ENCODE results near the gene ABCD3.

ABCD3 gene

GRCh38 chr1:94384485-94385265, 33.5 kb upstream of the ABCD3 start:
- CTCF ChIA-PET = interaction anchor here (0.7 kb wide), 2 partner anchors 9 to 32 kb away, joined by 3 to 4 read pairs; no protein-coding TSS in a partner anchor
- TF ChIP-seq ELF4 (IDR thresholded peaks at IDR 0.05) (no peak), FOXK2 (IDR thresholded peaks at IDR 0.05) (no peak), CTBP1 (IDR thresholded peaks at IDR 0.05; ENCODE audit: borderline replicate concordance) (no peak), L3MBTL2 (conservative IDR thresholded peaks at IDR 0.05) (no peak), FOXA1 (IDR thresholded peaks at IDR 0.05) (no peak), NFRKB (IDR thresholded peaks at IDR 0.05) (no peak), ARNT (IDR thresholded peaks at IDR 0.05) (no peak), SP1 (IDR thresholded peaks at IDR 0.05) (no peak), LEF1 (IDR thresholded peaks at IDR 0.05; ENCODE audit: borderline replicate concordance) (no peak), TARDBP (IDR thresholded peaks at IDR 0.05) (no peak), FOXM1 (IDR thresholded peaks at IDR 0.05; ENCODE audit: borderline replicate concordance) (no peak), ZNF384 (IDR thresholded peaks at IDR 0.05) (no peak), SUZ12 (IDR thresholded peaks at IDR 0.05) (no peak)
- DNase-seq (ENCODE audit: extremely low spot score) = no peak
- POLR2A ChIA-PET = no interaction called here

DNA sequence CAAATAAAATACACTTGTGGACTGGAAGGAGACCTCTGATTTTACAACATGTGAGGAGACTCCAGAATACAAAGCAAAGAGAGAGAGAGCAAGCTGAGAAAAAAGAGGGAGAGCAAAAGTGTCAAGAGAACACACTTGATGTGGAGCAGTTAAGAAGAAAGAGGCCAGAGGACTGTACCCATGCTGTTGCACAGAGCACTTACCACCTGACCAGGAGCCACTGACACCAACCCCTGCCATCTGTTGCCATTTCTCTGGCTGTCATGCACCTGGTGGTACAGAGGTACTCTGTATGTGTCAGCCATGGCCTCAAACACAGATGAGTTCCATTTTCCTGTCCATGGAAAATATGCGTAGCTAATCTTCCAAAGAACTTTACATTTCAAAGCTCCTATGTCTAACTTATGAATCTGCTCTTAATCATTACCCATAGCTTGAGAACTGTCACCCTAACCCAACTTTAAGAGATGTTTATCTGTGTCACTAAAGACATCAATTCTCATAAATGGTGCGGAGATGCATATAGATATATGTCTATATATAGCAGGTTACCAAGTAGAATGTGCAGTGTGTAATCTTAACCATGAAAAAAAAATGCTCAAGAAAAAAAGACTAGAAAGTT, 32.8 kb upstream of the ABCD3 start:
- DNase-seq (ENCODE audit: extremely low spot score) = no peak
- TF ChIP-seq ARNT (IDR thresholded peaks at IDR 0.05) = no peak
- no peak for TF ChIP-seq BHLHE40 (IDR thresholded peaks at IDR 0.05; ENCODE audit: borderline replicate concordance)
- no peak for TF ChIP-seq CTBP1 (IDR thresholded peaks at IDR 0.05; ENCODE audit: borderline replicate concordance)
- TF ChIP-seq FOXK2 (IDR thresholded peaks at IDR 0.05) = no peak
- TF ChIP-seq ELF4 (IDR thresholded peaks at IDR 0.05) = no peak
- TF ChIP-seq FOXM1 (IDR thresholded peaks at IDR 0.05; ENCODE audit: borderline replicate concordance) = no peak
- ChIA-PET CTCF (no interaction called here), POLR2A (no interaction called here)

DNA sequence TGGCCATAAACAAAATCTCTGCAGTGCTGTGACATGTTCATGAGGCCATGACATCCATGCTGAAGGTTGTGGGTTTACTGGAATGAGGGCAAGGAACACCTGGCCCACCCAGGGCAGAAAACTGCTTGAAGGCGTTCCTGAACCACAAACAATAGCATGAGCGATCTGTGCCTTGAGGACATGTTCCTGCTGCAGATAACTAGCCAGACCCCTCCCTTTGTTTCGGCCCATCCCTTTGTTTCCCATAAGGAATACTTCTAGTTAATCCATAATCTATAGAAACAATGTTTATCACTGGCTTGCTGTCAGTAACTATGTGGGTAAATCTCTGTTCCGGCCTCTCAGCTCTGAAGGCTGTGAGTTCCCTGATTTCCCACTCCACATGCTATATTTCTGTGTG, 28.9 kb upstream of the ABCD3 start:
- ChIA-PET CTCF (no interaction called here), POLR2A (no interaction called here)
- DNase-seq (ENCODE audit: extremely low spot score) = no peak
- TF ChIP-seq FOXK2 (IDR thresholded peaks at IDR 0.05) (no peak), TARDBP (IDR thresholded peaks at IDR 0.05) (no peak), CTBP1 (IDR thresholded peaks at IDR 0.05; ENCODE audit: borderline replicate concordance) (no peak), HDGF (IDR thresholded peaks at IDR 0.05; ENCODE audit: borderline replicate concordance) (no peak), BHLHE40 (IDR thresholded peaks at IDR 0.05; ENCODE audit: borderline replicate concordance) (no peak), ZNF384 (IDR thresholded peaks at IDR 0.05) (no peak), PKNOX1 (IDR thresholded peaks at IDR 0.05) (no peak), LEF1 (IDR thresholded peaks at IDR 0.05; ENCODE audit: borderline replicate concordance) (no peak), FOXA1 (IDR thresholded peaks at IDR 0.05) (no peak), ELF4 (IDR thresholded peaks at IDR 0.05) (no peak), NFRKB (IDR thresholded peaks at IDR 0.05) (no peak)

- TF ChIP-seq PKNOX1 (IDR thresholded peaks at IDR 0.05) (no peak), ARNT (IDR thresholded peaks at IDR 0.05) (no peak), FOXK2 (IDR thresholded peaks at IDR 0.05) (no peak), FOXM1 (IDR thresholded peaks at IDR 0.05; ENCODE audit: borderline replicate concordance) (no peak), L3MBTL2 (conservative IDR thresholded peaks at IDR 0.05) (no peak), SUZ12 (IDR thresholded peaks at IDR 0.05) (no peak), ELF4 (IDR thresholded peaks at IDR 0.05) (no peak), ZNF384 (IDR thresholded peaks at IDR 0.05) (no peak), BHLHE40 (IDR thresholded peaks at IDR 0.05; ENCODE audit: borderline replicate concordance) (no peak), NFRKB (IDR thresholded peaks at IDR 0.05) (no peak), HDGF (IDR thresholded peaks at IDR 0.05; ENCODE audit: borderline replicate concordance) (no peak)
- POLR2A ChIA-PET = no interaction called here
- CTCF ChIA-PET = no interaction called here
Measured at GRCh38 chr1:94394247-94394646, 23.9 kb upstream of the ABCD3 start.

DNA sequence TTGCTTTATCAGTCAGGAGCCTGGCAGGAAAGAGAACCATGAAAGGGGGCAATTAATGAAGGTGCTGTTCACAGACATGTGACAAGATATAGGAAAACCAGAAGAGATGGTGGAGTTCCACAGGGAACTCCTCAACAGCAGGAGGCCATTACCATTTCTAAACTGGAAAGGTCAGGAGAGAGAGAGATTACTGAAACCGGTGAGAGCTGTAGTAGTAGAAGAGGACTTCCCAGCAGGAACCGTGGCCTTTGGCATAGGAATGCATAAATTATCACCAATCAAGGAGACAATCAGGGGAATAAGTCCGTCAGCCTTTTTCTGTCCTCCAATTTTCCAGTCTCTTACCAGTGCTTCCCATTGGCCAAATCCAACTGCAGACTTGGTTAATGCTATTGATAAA, 23.0 kb upstream of the ABCD3 start:
- POLR2A ChIA-PET = interaction anchor here (2.1 kb wide), 1 partner anchor 23 kb away, joined by 11 read pairs; the partner anchor contains the start of gene ABCD3
- DNase-seq (ENCODE audit: extremely low spot score) = no peak
- TF ChIP-seq ZNF384 (IDR thresholded peaks at IDR 0.05) = no peak
- TF ChIP-seq NFRKB (IDR thresholded peaks at IDR 0.05) = no peak
- TF ChIP-seq CTBP1 (IDR thresholded peaks at IDR 0.05; ENCODE audit: borderline replicate concordance) = no peak
- no peak for TF ChIP-seq FOXM1 (IDR thresholded peaks at IDR 0.05; ENCODE audit: borderline replicate concordance)
- TF ChIP-seq ARNT (IDR thresholded peaks at IDR 0.05) = no peak
- CTCF ChIA-PET = no interaction called here

More at GRCh38 chr1:94394247-94394646, 23.9 kb upstream of the ABCD3 start:
- no peak for DNase-seq (ENCODE audit: extremely low spot score)

DNA sequence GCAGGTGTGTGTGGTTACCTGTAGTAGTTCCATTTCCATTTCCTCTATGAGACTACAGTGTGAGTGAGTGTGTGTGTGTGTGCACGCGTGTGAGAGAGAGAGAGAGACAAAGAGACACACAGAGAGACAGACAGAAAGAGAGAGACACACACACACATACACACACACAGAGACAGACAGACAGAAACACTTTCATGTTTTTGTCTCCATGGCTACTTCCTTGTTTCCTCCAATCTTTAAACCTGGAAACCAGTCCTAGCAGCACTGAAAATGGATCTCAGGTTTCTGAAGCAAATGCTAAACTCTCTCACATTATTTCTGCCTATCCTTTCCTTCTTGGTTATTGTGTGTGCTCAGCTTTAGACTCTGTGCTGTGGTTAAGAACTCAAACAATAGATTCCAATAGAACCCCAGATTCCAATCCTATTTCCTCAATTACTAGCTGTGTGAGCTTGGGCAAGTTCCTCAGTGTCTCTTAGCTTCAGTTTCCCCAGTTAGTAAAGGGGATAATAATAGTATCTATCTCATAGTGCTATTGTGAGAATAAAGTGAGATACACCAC, 22.4 kb upstream of the ABCD3 start:
- POLR2A ChIA-PET = interaction anchor here (2.1 kb wide), 1 partner anchor 22 kb away, joined by 11 read pairs; the partner anchor contains the start of gene ABCD3
- CTCF ChIA-PET = interaction anchor here (0.9 to 1.9 kb wide), 4 partner anchors 8 to 356 kb away, joined by 3 to 12 read pairs (median 4); no protein-coding TSS in a partner anchor
- no peak for TF ChIP-seq FOXK2 (IDR thresholded peaks at IDR 0.05)
- no peak for TF ChIP-seq NFRKB (IDR thresholded peaks at IDR 0.05)
- TF ChIP-seq TARDBP (IDR thresholded peaks at IDR 0.05) = no peak
- TF ChIP-seq FOXA1 (IDR thresholded peaks at IDR 0.05) = no peak
- no peak for TF ChIP-seq CTBP1 (IDR thresholded peaks at IDR 0.05; ENCODE audit: borderline replicate concordance)
- no peak for TF ChIP-seq SUZ12 (IDR thresholded peaks at IDR 0.05)
- TF ChIP-seq SP1 (IDR thresholded peaks at IDR 0.05) = no peak
- no peak for TF ChIP-seq ELF4 (IDR thresholded peaks at IDR 0.05)
- no peak for TF ChIP-seq LEF1 (IDR thresholded peaks at IDR 0.05; ENCODE audit: borderline replicate concordance)
- TF ChIP-seq PKNOX1 (IDR thresholded peaks at IDR 0.05) = no peak
- TF ChIP-seq ZNF384 (IDR thresholded peaks at IDR 0.05) = no peak
- TF ChIP-seq L3MBTL2 (conservative IDR thresholded peaks at IDR 0.05) = no peak
- TF ChIP-seq BHLHE40 (IDR thresholded peaks at IDR 0.05; ENCODE audit: borderline replicate concordance) = no peak
- no peak for TF ChIP-seq HDGF (IDR thresholded peaks at IDR 0.05; ENCODE audit: borderline replicate concordance)
- TF ChIP-seq FOXM1 (IDR thresholded peaks at IDR 0.05; ENCODE audit: borderline replicate concordance) = no peak
- no peak for TF ChIP-seq ARNT (IDR thresholded peaks at IDR 0.05)
- no peak for DNase-seq (ENCODE audit: extremely low spot score)

Data from HEK293T (cell line).